GM12872 (cell line): ENCODE data around the gene ATP9B.
A peak's percentile ranks its signal among the peaks of the same experiment; 100 is the strongest.

Source experiments
- TF ChIP-seq, protein P1 (sequence below): IDR thresholded peaks from 3 replicates; pipeline ENCODE4 v1.5.1; 2011; ENCODE audit warnings: low read depth, mild to moderate bottlenecking, low read length, moderate library complexity; ENCODE audit not compliant: insufficient read depth

ATP9B gene

DNA sequence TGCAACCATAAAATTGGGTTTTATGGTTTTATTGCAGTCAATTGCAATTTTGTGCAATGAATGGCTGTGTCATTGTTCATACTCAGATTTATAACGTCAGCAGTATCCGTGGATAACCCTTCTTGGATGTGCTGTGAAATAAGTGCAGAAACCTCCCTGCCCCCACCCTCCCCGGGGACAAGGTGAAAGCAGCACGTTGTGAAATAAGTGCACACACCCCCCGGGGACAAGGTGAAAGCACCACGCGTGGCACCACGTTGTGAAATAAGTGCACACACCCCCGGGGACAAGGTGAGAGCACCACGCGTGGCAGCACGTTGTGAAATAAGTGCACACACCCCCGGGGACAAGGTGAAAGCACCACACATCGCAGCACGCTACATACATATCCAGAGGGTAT lies 232.9 kb downstream of the ATP9B start:
- TF ChIP-seq, protein P1, sequence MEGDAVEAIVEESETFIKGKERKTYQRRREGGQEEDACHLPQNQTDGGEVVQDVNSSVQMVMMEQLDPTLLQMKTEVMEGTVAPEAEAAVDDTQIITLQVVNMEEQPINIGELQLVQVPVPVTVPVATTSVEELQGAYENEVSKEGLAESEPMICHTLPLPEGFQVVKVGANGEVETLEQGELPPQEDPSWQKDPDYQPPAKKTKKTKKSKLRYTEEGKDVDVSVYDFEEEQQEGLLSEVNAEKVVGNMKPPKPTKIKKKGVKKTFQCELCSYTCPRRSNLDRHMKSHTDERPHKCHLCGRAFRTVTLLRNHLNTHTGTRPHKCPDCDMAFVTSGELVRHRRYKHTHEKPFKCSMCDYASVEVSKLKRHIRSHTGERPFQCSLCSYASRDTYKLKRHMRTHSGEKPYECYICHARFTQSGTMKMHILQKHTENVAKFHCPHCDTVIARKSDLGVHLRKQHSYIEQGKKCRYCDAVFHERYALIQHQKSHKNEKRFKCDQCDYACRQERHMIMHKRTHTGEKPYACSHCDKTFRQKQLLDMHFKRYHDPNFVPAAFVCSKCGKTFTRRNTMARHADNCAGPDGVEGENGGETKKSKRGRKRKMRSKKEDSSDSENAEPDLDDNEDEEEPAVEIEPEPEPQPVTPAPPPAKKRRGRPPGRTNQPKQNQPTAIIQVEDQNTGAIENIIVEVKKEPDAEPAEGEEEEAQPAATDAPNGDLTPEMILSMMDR, result no peak

DNA sequence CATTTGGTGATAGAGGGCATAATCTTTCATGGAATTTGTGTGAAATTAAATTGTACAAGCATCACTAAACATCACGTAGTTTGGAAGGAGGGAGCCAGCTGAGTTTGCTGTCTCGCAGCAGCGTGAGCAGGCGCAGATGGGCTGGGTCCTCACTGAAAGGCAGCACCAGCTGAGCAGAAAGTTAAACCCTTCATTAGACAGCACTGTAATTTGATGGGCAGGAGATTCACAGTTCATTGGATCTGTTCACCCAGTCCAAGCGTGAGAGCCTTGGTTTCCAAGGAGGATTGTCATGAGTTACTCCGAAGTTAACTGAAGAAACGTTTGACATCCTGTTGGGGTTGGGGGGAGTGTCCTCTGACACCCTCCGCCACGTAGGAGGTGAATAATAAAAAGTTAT lies 236.7 kb downstream of the ATP9B start:
- TF ChIP-seq, protein P1, result no peak

- TF ChIP-seq, protein P1, result no peak
Measured at GRCh38 chr18:79309614-79310358, 240.6 kb downstream of the ATP9B start.

GRCh38 chr18:79314838-79315388 lies 245.7 kb downstream of the ATP9B start:
- TF ChIP-seq, protein P1, result no peak

DNA sequence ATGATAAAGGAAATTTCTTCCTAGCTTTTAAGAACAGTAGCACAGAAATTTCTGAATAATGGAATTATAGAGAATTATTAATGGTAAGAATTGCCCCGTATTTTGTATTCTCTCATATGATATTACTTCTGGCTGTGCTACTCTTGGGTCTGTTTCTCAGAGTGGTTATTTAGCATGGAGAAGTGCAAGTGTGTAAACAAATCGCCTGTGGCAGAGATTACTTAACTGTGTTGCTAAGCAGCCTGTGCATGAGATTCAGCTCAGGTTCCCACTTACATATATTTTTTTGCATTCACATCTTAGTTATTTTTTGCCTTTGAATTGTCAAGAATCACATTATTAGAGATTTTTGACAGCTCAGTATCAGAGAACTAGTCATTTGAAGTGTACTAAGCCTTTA lies 246.4 kb downstream of the ATP9B start:
- TF ChIP-seq, protein P1, result no peak

DNA sequence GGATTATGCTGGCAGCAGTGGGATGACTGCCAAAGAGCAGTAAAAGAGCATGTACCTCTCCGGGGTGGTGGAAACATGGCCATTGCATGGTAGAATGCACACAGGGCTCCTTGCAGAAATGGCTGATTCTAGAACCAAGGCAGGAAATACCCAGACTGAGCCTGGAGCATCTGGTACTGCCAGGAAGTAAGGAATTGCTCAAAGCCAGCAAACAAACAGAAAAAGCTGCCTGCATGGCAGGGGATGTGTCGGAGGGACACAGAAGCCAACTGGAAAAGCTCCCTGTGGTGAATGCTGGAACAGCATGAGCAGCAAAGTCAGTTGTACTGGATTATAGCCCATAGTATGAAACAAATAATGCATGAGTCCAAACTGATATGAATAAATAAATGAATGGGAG lies 248.5 kb downstream of the ATP9B start:
- TF ChIP-seq, protein P1, result 0 out of 3 replicates have a peak, but pooled peaks have one; percentile 2

DNA sequence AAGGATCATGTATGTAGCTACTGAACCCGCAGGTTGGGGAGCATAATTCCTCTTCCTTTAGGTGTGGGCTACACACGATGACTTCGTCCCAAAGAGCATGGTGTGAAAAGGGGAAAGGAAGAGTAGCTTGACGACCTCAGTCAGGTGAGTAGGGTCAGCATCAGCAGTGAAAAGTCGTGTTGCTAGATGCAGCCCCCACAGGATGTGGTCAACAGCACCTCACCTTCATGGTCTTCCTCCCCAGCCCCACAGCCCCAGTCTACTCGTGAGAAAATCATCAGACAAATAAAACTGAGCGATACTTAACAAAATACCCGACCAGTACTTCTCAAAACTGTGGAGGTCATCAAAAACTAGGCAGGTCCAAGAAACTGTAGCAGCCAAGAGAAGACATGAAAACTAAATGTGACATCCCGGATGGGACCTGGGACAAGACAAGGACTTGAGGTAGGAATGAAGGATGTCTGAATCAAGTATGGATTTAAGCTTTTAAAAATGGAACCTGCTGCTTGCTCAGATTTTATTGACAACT lies 249.0 kb downstream of the ATP9B start:
- TF ChIP-seq, protein P1, result no peak
